GM18858 (cell line): Measurements from ENCODE around the gene RASD2.

Source experiments
- ATAC-seq: cut with Tn5 transposase; IDR thresholded peaks from one replicate; pipeline ENCODE4 v1.9.1; 2021; ENCODE audit not compliant: unreplicated experiment

The RASD2 gene

GRCh38 chr22:35601013-35601580 lies 60.5 kb downstream of the RASD2 start:
- no peak for ATAC-seq

- no peak for ATAC-seq
Observed at GRCh38 chr22:35601743-35602615, 61.3 kb downstream of the RASD2 start.
